ENCODE results near the gene HELZ.

DNA sequence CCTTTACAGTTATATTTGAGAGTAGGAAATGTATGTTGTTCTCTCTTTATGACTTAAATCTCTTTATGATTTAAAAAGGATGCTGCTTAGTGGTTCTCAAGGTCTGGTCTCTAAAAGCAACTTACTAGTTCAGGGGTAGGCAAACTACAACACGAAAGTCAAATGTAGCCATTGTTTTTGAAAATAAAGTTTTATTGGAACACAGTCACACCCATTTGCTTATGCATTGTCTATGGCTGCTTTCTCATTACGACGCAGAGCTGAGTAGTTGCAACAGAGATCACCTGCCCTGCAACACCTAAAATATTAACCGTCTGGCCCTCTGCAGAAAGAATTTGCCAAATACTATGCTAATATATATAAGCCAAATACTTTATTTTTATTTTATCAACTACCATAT is 58.2 kb downstream of the HELZ start:
- no peak for TF ChIP-seq POLR2A (IDR thresholded peaks at IDR 0.05)
- TF ChIP-seq, protein P1, sequence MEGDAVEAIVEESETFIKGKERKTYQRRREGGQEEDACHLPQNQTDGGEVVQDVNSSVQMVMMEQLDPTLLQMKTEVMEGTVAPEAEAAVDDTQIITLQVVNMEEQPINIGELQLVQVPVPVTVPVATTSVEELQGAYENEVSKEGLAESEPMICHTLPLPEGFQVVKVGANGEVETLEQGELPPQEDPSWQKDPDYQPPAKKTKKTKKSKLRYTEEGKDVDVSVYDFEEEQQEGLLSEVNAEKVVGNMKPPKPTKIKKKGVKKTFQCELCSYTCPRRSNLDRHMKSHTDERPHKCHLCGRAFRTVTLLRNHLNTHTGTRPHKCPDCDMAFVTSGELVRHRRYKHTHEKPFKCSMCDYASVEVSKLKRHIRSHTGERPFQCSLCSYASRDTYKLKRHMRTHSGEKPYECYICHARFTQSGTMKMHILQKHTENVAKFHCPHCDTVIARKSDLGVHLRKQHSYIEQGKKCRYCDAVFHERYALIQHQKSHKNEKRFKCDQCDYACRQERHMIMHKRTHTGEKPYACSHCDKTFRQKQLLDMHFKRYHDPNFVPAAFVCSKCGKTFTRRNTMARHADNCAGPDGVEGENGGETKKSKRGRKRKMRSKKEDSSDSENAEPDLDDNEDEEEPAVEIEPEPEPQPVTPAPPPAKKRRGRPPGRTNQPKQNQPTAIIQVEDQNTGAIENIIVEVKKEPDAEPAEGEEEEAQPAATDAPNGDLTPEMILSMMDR (IDR thresholded peaks at IDR 0.05): no peak

Data from prostate gland (tissue), 2 donors.